GM12872 (cell line): ENCODE data around the gene ALLC.

ENCODE experiments used
- TF ChIP-seq, protein P1 (sequence below): IDR thresholded peaks from 3 replicates; pipeline ENCODE4 v1.5.1; 2011; ENCODE audit warnings: low read depth, mild to moderate bottlenecking, low read length, moderate library complexity; ENCODE audit not compliant: insufficient read depth

Gene ALLC

DNA sequence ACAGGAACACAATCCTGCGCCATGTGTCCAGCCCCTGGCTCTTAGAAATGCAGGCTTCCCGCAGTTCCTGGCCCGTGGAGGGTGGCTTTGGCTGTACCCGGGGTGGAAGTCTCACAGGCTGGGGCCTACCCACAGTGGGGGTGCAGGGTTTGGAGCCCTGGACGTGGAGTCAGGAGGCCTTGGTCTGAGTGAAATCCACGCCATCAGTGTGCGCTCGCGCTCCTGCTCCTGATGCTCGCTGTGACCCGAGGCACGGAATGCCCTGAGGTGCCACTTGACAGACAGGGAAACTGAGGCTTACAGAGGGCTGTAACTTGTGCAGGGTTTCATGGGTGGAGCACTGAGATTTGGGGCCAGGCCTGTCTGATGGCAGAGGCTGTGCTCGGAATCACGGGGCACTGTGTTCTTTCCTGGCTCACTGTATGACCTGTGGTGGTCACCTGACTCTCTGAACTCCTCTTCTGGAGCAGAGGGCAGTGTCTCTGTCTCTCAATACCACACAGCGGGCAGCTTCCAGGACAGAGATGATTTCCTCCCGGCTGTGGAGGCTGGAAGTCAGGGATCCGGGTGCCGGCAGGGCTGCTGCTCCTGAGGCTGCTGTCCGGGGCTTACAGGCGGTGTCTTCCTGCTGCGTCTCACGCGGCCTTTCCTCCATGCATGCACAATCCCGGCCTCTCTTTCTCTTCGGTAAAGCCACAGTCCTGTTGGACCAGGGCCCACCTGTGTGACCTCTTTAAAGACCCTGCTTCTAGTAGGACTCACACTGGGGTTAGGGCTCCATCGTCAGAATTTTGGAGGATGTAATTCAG lies 25.9 kb upstream of the ALLC start:
- TF ChIP-seq, protein P1, sequence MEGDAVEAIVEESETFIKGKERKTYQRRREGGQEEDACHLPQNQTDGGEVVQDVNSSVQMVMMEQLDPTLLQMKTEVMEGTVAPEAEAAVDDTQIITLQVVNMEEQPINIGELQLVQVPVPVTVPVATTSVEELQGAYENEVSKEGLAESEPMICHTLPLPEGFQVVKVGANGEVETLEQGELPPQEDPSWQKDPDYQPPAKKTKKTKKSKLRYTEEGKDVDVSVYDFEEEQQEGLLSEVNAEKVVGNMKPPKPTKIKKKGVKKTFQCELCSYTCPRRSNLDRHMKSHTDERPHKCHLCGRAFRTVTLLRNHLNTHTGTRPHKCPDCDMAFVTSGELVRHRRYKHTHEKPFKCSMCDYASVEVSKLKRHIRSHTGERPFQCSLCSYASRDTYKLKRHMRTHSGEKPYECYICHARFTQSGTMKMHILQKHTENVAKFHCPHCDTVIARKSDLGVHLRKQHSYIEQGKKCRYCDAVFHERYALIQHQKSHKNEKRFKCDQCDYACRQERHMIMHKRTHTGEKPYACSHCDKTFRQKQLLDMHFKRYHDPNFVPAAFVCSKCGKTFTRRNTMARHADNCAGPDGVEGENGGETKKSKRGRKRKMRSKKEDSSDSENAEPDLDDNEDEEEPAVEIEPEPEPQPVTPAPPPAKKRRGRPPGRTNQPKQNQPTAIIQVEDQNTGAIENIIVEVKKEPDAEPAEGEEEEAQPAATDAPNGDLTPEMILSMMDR: no peak

DNA sequence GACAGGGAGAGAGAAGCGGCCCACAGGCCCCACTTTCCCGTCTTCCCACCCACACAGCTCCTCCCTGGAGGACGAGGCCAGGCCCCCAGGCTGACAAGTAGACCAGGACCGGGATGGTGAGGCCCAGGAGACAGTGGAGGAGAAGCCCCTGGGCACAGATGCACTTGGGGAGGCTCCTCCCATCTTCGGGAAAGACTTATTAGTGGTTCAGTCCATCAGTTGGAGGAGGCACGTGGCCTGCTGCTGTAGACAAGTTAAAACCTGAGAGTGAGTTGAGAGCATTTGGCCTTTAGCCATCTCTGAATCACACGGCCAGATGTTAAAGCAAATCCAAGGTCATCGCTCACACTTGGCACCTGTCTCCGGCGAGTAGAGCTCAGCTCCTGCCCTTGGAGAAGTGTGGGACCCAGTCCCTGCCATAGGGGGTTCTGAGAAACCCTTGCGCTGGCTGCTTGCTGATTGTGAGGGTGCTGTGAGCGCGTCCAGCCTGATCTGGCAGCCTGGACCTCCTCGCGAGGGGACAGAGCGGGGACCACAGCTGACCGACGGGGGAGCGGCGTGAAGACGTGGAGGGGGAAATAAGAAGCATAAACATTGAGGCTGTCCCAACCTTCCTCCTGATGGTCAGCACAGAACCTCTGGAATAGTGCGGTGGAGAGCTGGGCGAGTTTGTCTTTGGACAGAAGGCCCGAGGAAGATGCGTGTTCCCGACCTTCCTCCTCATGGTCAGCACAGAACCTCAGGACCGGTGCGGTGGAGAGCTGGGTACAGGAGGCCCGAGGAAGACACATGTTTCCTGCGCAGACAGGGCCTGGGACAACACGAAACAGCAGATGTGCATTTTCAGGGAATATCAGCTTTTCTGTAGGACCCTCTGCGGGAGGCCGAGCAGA lies 24.7 kb upstream of the ALLC start:
- TF ChIP-seq, protein P1: no peak

DNA sequence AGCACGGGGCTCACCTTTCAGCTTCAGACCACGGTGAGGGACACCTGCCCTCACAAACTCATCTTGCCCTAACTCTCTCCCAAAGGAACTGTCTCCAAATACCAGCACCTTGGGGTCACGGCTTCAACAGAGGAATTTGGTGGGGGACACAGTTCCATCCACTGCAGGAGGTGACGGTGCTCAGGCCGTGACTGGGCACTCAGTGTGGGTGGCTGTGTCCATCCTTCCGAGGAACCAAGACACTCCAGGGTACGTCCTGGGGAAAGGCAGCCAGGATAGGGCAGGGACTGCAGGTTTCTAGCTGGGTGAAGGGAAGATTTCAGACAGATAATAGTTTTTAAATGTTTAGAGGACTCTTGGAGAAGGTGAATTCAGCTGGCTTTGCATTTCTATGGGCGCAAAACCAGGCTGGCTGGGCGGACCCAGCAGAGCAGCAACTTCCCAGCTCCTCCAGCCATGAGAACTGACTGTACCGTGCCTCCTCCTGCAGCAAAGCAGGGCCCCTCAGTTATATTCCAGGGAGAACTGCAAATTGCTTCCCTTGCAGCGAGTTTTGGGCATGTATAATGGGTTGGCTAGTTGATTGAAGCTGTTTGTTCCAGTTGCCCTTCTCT lies 23.9 kb upstream of the ALLC start:
- TF ChIP-seq, protein P1: no peak

DNA sequence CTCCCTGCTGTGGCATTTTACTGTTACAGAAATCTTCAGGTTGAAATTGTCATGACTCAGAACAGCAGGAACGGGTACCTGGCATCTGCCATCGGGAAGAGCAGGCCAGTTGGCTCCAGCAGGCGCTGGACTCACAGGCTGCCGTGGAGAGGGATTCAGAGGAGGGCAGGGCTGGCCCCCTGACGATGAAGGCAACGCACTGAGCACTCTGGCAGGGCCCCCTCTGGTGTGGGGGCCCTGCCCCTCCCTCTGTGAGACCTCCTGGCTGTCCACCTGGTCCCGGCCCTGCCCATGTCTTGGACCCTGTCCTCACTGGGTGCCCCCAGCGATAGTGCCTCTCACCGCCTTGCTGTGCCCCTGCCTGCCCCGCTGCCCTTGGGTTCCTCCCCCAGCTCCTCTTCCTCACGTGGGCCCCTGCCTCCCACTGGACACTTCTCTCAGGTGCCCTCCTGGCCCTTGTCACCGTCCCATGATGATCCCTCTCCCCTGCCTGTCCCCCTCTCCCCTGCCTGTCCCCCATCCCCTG lies 23.3 kb upstream of the ALLC start:
- TF ChIP-seq, protein P1: no peak

DNA sequence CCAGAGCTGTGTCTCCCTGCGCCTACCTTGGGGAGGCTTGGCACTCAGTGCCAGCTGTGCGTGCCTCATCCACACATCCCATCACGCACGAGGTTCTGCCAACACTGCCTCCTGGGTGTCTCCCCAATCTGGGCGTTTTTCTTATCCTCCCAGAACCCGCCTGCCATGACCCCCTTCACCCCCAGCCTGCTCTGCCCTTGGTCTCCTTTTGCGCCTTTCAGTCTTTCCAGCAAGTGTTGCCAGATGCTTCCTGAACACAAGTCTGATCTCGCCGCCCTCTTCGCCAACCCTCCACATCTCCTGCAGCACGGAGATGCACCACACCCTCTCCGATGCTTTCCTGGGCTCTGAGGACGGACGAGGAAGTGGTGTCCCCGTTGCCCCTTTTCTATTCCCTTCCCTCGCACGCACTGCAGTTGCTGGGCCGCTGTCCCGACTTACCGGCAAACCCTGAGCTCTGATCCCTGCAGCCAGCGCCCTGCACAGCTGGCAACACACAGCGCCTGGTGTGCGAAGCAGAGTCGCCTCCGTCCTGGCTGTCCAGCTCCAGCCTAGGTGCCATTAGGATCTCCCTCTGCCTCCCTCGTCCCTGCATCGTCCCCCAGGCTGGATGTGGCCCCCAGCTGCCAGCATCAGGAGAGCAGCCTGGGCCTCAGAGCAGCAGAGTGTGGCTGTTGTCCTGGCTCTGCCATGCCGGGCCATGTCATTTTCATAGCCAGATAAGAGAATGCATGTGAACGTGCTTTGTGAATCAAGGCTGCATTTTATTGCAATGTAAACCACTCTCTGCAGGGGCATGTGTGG lies 22.6 kb upstream of the ALLC start:
- TF ChIP-seq, protein P1: no peak

DNA sequence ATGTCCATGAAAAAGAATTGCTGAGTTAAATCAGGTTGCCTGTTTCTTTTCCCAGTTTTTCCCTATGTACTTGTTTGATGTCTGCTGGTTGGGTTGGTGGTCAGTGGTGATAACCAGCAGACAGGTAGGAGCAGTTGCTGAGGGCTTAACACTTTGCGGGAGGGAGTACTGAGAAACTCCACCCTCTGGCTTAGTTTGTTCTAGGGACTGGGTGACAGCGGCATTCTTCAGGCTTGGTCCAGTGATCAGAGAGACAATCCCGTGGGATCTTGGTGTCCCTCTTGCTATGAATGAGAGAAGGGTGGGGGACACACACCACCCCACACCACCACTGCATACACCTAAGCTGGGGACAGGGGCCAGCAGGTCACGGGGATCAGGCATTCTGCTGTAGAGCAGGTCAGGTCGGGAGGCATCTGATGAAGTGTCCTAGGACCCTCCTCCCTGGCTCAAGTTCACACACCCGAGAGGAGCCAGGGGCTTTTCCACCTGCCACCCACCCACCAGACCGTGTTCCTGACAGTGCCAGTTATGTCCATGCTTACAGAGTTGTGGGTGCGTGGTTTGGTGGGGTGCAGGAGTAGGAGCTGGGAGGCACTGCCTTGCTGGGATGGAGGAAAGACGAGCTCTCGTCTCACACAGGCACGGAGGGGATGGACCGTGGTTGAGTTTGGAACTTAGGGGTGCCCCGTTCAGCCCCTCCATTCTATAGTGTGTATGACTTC lies 21.3 kb upstream of the ALLC start:
- TF ChIP-seq, protein P1: no peak
